ENCODE data around the gene CASP8AP2. TPM values are rescaled to one million over a fixed set of nuclear protein-coding genes. Genes with fewer than 3 reads are reported as not detected.
"Not testable (repeated sequence)": the region's sequence is repeated elsewhere in the genome, so short reads cannot be mapped to it uniquely, and the experiment has no call there.

Gene CASP8AP2
- total RNA-seq, 1 experiment from 2014 or later, result 11.5 TPM

DNA sequence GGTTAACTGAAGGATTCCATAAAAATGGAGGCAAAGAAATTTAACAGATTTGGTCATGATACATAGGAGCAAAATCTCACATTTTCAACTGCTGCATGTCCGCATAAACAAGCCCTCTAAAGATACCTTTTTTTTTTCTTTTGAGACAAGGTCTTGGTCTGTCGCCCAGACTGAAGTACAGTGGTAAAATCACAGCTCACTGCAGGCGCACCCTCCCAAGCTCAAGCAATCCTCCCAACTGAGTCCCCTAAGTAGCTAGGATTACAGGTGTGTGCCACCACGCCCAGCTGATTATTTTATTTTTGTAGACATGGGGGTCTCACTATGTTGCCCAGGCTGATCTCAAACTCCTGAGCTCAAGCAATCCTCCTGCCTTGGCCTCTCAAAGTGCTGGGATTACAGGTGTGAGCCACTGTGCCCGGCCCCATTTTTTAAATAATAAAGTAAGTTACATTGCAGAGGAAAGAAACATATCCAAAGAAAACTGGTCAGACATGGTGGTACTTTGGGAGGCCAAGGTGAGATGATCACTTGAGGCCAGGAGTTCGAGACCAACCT lies 23.8 kb upstream of the CASP8AP2 start:
- H3K36me3 Mint-ChIP-seq (ENCODE audit: insufficient read depth, unreplicated experiment), result peaks cover 22% of the 10 kb centered on the region
- intact Hi-C loops (cut with micrococcal nuclease), result no loop called here
- no peak overlapping the region for H3K27ac Mint-ChIP-seq (ENCODE audit: low read depth, unreplicated experiment)
- H3K4me1 Mint-ChIP-seq (ENCODE audit: insufficient read depth, unreplicated experiment), result no peaks in the 10 kb centered on the region
- H3K27me3 Mint-ChIP-seq (ENCODE audit: insufficient read depth, unreplicated experiment), result no peaks in the 10 kb centered on the region
- no peak overlapping the region for H3K4me3 Mint-ChIP-seq (ENCODE audit: unreplicated experiment)
- TF ChIP-seq, protein P1, sequence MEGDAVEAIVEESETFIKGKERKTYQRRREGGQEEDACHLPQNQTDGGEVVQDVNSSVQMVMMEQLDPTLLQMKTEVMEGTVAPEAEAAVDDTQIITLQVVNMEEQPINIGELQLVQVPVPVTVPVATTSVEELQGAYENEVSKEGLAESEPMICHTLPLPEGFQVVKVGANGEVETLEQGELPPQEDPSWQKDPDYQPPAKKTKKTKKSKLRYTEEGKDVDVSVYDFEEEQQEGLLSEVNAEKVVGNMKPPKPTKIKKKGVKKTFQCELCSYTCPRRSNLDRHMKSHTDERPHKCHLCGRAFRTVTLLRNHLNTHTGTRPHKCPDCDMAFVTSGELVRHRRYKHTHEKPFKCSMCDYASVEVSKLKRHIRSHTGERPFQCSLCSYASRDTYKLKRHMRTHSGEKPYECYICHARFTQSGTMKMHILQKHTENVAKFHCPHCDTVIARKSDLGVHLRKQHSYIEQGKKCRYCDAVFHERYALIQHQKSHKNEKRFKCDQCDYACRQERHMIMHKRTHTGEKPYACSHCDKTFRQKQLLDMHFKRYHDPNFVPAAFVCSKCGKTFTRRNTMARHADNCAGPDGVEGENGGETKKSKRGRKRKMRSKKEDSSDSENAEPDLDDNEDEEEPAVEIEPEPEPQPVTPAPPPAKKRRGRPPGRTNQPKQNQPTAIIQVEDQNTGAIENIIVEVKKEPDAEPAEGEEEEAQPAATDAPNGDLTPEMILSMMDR (IDR thresholded peaks at IDR 0.05; ENCODE audit: unreplicated experiment), result no peak
- BruUV-seq (replicated peaks), result no TSS peak
- CTCF ChIA-PET, result interaction anchor here (0.6 kb wide), 1 partner anchor 12 kb away, joined by 3 read pairs; no protein-coding TSS in a partner anchor
- no peak for DNase-seq (ENCODE audit: unreplicated experiment)
- H3K9me3 Mint-ChIP-seq (ENCODE audit: unreplicated experiment), result no peaks in the 10 kb centered on the region
- POLR2A ChIA-PET, result no interaction called here

DNA sequence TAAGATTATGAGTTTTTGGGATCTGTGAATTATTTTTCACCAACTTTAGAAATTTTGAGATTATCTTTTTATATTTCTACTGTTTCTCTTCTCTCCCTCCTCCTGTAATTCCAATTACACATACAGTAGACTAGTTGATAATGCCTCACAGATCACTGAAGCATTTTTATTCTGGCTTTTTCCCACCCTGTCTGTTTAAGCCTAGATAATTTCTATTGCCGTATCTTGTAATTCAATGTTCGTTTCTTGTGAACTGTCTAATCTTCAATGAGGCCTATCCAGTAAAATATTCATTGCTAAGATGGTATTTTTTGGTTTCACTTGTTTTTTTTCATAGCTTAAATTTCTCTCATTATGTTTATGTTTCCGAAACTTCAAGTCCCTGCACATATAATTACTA lies 22.1 kb upstream of the CASP8AP2 start:
- H3K9me3 Mint-ChIP-seq (ENCODE audit: unreplicated experiment), result no peaks in the 10 kb centered on the region
- H3K4me1 Mint-ChIP-seq (ENCODE audit: insufficient read depth, unreplicated experiment), result no peaks in the 10 kb centered on the region
- no peak overlapping the region for H3K27ac Mint-ChIP-seq (ENCODE audit: low read depth, unreplicated experiment)
- CTCF ChIA-PET, result interaction anchor here (0.7 kb wide), 1 partner anchor 9 kb away, joined by 4 read pairs; no protein-coding TSS in a partner anchor
- DNase-seq (ENCODE audit: unreplicated experiment), result no peak
- H3K36me3 Mint-ChIP-seq (ENCODE audit: insufficient read depth, unreplicated experiment), result peaks cover 12% of the 10 kb centered on the region
- no peak overlapping the region for H3K4me3 Mint-ChIP-seq (ENCODE audit: unreplicated experiment)
- H3K27me3 Mint-ChIP-seq (ENCODE audit: insufficient read depth, unreplicated experiment), result no peaks in the 10 kb centered on the region
- POLR2A ChIA-PET, result interaction anchor here (4.0 kb wide), 1 partner anchor 12 kb away, joined by 25 read pairs; the partner anchor contains the start of gene MDN1
- intact Hi-C loops (cut with micrococcal nuclease), result no loop called here
- BruUV-seq (replicated peaks), result no TSS peak
- TF ChIP-seq, protein P1 (IDR thresholded peaks at IDR 0.05; ENCODE audit: unreplicated experiment), result no peak

DNA sequence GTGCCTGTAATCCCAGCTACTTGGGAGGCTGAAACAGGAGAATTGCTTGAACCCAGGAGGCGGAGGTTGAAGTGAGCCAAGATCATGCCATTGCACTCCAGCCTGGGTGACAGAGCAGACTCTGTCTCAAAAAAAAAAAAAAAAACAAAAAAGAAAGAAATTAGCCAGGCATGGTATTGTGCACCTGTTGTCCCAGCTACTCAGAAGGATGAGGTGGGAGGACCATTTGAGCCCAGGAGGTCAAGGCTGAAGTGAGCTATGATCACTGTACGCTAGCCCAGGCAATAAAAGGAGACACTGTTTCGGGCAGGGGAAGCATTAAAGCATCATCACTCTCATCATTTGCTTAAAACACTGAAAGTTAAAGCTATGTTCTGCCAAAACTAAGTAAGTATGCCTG lies 16.3 kb upstream of the CASP8AP2 start:
- H3K9me3 Mint-ChIP-seq (ENCODE audit: unreplicated experiment); H3K4me3 Mint-ChIP-seq (ENCODE audit: unreplicated experiment); H3K27me3 Mint-ChIP-seq (ENCODE audit: insufficient read depth, unreplicated experiment); H3K27ac Mint-ChIP-seq (ENCODE audit: low read depth, unreplicated experiment); BruUV-seq (replicated peaks); DNase-seq (ENCODE audit: unreplicated experiment); intact Hi-C loops (cut with micrococcal nuclease): not testable (repeated sequence)
- peaks cover 11% of the 10 kb centered on the region for H3K4me1 Mint-ChIP-seq (ENCODE audit: insufficient read depth, unreplicated experiment)
- POLR2A ChIA-PET, result interaction anchor here (3.1 kb wide), 1 partner anchor 16 kb away, joined by 9 read pairs; the partner anchor contains the start of gene CASP8AP2
- CTCF ChIA-PET, result interaction anchor here (0.6 to 0.7 kb wide), 2 partner anchors 9 to 30 kb away, joined by 3 read pairs; no protein-coding TSS in a partner anchor
- peaks cover 12% of the 10 kb centered on the region for H3K36me3 Mint-ChIP-seq (ENCODE audit: insufficient read depth, unreplicated experiment)

DNA sequence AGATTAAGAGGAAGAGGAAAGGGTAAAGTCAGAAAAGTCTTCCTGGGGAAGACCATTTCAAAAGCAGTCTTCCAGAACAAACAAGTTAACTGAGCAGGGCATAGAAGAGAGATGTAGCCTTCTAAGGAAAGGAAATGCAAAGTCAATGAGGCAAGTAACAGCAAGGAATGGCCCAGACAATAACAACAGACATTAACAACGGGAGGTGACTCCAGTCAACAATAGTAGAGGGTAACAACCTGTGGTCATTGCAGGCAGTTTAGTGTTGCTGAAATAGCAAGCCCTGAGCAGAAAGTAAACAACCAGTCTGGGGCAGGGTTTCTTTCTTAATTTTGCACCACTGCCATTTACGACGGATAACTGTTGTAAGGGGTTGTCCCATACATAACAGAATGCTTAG lies 12.2 kb upstream of the CASP8AP2 start:
- intact Hi-C loops (cut with micrococcal nuclease), result no loop called here
- Mint-ChIP-seq H3K4me3 (ENCODE audit: unreplicated experiment) (peak overlapping the region; percentile 86), H3K27me3 (ENCODE audit: insufficient read depth, unreplicated experiment) (no peaks in the 10 kb centered on the region), H3K4me1 (ENCODE audit: insufficient read depth, unreplicated experiment) (peaks cover 11% of the 10 kb centered on the region), H3K9me3 (ENCODE audit: unreplicated experiment) (no peaks in the 10 kb centered on the region), H3K27ac (ENCODE audit: low read depth, unreplicated experiment) (peak overlapping the region; percentile 42), H3K36me3 (ENCODE audit: insufficient read depth, unreplicated experiment) (no peaks in the 10 kb centered on the region)
- ChIA-PET CTCF (interaction anchor here (0.7 kb wide), 1 partner anchor 122 kb away, joined by 3 read pairs; no protein-coding TSS in a partner anchor), POLR2A (interaction anchor here (0.9 to 1.5 kb wide), 2 partner anchors 9 to 12 kb away, joined by 5 to 6 read pairs; partner anchors contain the start of gene CASP8AP2)
- DNase-seq (ENCODE audit: unreplicated experiment), result no peak
- TF ChIP-seq, protein P1 (IDR thresholded peaks at IDR 0.05; ENCODE audit: unreplicated experiment), result no peak
- no TSS peak for BruUV-seq (replicated peaks)
